Mesenchymal stem cell (in vitro differentiated cells and primary cell): Measurements from ENCODE around the gene PPP1R12B.
"Not testable (repeated sequence)": the region's sequence is repeated elsewhere in the genome, so short reads cannot be mapped to it uniquely, and the experiment has no call there.

ENCODE experiments used
- DNase-seq: peaks from one replicate; pipeline ENCODE4 v3.0.0-alpha.2; 2013
- H2AFZ ChIP-seq: one replicate; pipeline ENCODE4 v1.6.1; 2013; ENCODE audit warnings: low read depth, mild to moderate bottlenecking, control low read depth, inconsistent platforms, low read length, moderate library complexity
- H2AK5ac ChIP-seq: 2 replicates; pipeline ENCODE4 v1.6.1; 2013; ENCODE audit warnings: low read length, moderate library complexity, mild to moderate bottlenecking, inconsistent platforms; ENCODE audit not compliant: severe bottlenecking
- H2BK120ac ChIP-seq: one replicate; pipeline ENCODE4 v1.6.1; 2013; ENCODE audit warnings: low read depth, mild to moderate bottlenecking, inconsistent platforms, low read length, moderate library complexity
- H2BK12ac ChIP-seq, 2 experiments: one replicate each; pipeline ENCODE4 v1.6.1; 2013; ENCODE audit warnings: inconsistent platforms in 2 of 2, low read length in 2 of 2, mild to moderate bottlenecking in 2 of 2, moderate library complexity in 2 of 2, control low read depth in 1 of 2
- H2BK15ac ChIP-seq: one replicate; pipeline ENCODE4 v1.6.1; 2013; ENCODE audit warnings: mild to moderate bottlenecking, low read depth, inconsistent platforms; ENCODE audit not compliant: poor library complexity, severe bottlenecking
- H2BK5ac ChIP-seq: 2 replicates; pipeline ENCODE4 v1.6.1; 2013; ENCODE audit warnings: low read depth, mild to moderate bottlenecking, low read length, control low read depth, inconsistent platforms; ENCODE audit not compliant: poor library complexity, severe bottlenecking
- H3K14ac ChIP-seq, 2 experiments: one replicate each; pipeline ENCODE4 v1.6.1; 2013; ENCODE audit warnings: inconsistent platforms in 2 of 2, low read length in 2 of 2, control low read depth in 1 of 2, mild to moderate bottlenecking in 1 of 2, moderate library complexity in 1 of 2
- H3K18ac ChIP-seq, 2 experiments: one replicate each; pipeline ENCODE4 v1.6.1; 2013; ENCODE audit warnings: inconsistent platforms in 2 of 2, low read length in 2 of 2, control low read depth in 1 of 2, low read depth in 1 of 2, mild to moderate bottlenecking in 1 of 2
- H3K23ac ChIP-seq, 2 experiments: one replicate each; pipeline ENCODE4 v1.6.1; 2013; ENCODE audit warnings: inconsistent platforms in 2 of 2, low read length in 2 of 2, mild to moderate bottlenecking in 2 of 2, moderate library complexity in 2 of 2, control low read depth in 1 of 2
- H3K27ac ChIP-seq: 2 replicates; pipeline ENCODE4 v1.5.1; 2013; ENCODE audit warnings: mild to moderate bottlenecking, moderate library complexity, low read length, control low read depth, inconsistent platforms; ENCODE audit not compliant: poor library complexity, severe bottlenecking
- H3K27me3 ChIP-seq, 2 experiments: 2 replicates each; pipeline versions ENCODE4 v1.6.1 to v1.7.0; 2013; ENCODE audit warnings: low read length in 2 of 2, mild to moderate bottlenecking in 2 of 2, moderate library complexity in 2 of 2, control low read depth in 1 of 2, inconsistent platforms in 1 of 2; ENCODE audit not compliant: control insufficient read depth in 1 of 2, insufficient read depth in 1 of 2
- H3K36me3 ChIP-seq, 2 experiments: 2 replicates each; pipeline versions ENCODE4 v1.6.1 to v1.7.0; 2013; ENCODE audit warnings: low read length in 2 of 2, control low read depth in 1 of 2, inconsistent platforms in 1 of 2, low read depth in 1 of 2, mild to moderate bottlenecking in 1 of 2; ENCODE audit not compliant: insufficient read depth in 2 of 2, control insufficient read depth in 1 of 2
- H3K4ac ChIP-seq, 2 experiments: one replicate each; pipeline ENCODE4 v1.6.1; 2013; ENCODE audit warnings: inconsistent platforms in 2 of 2, low read length in 2 of 2, mild to moderate bottlenecking in 2 of 2, moderate library complexity in 2 of 2, control low read depth in 1 of 2, low read depth in 1 of 2
- H3K4me1 ChIP-seq: 2 replicates; pipeline ENCODE4 v1.6.1; 2013; ENCODE audit warnings: low read depth, low read length, control low read depth; ENCODE audit not compliant: control insufficient read depth, insufficient read depth
- H3K4me2 ChIP-seq: 2 replicates; pipeline ENCODE4 v1.6.1; 2013; ENCODE audit warnings: low read length, mild to moderate bottlenecking, inconsistent platforms; ENCODE audit not compliant: poor library complexity, severe bottlenecking
- H3K4me3 ChIP-seq, 2 experiments: 2 replicates each; pipeline versions ENCODE4 v1.5.1 to v1.7.0; 2013; ENCODE audit warnings: low read length in 2 of 2, mild to moderate bottlenecking in 2 of 2, control low read depth in 1 of 2, low read depth in 1 of 2; ENCODE audit not compliant: insufficient read depth in 1 of 2
- H3K79me1 ChIP-seq: replicated peaks from 2 replicates; pipeline ENCODE4 v1.6.1; 2013; ENCODE audit warnings: mild to moderate bottlenecking, control low read depth, low read length, inconsistent platforms; ENCODE audit not compliant: poor library complexity, severe bottlenecking
- H3K9ac ChIP-seq: 2 replicates; pipeline ENCODE4 v1.7.0; 2013; ENCODE audit warnings: mild to moderate bottlenecking, low read length, moderate library complexity
- H3K9me3 ChIP-seq: 2 replicates; pipeline ENCODE4 v1.7.0; 2013; ENCODE audit warnings: mild to moderate bottlenecking, low read length; ENCODE audit not compliant: control insufficient read depth
- H4K8ac ChIP-seq: one replicate; pipeline ENCODE4 v1.6.1; 2013; ENCODE audit warnings: inconsistent platforms, mild to moderate bottlenecking, low read length, moderate library complexity
- H4K91ac ChIP-seq: one replicate; pipeline ENCODE4 v1.6.1; 2013; ENCODE audit warnings: mild to moderate bottlenecking, low read length, inconsistent platforms
- WGBS: methylation state at CpG from one replicate; pipeline ENCODE4 v1.1.7; 2013; ENCODE audit warnings: mixed read lengths; 5-methylcytosine and 5-hydroxymethylcytosine counted together

The PPP1R12B gene

DNA sequence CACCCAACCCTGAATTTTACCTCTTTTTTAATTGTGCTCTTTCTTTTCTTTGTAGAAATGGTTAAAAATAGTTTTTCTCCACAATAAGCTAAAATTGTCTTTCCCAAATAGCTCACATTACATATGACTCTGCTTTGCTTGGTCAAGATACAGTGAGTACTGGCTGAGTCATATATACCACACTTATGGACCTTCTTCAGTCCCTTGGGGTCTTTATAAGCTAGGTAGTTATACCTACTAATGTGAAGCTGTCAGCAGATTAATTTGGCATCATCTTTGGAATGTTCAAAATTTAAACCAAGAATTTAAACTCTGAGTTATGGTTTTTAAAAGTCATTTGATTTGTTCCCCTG, 111.6 kb downstream of the PPP1R12B start:
- H3K4me1 ChIP-seq, H3K4ac ChIP-seq, H4K91ac ChIP-seq, H4K8ac ChIP-seq, H3K4me3 ChIP-seq, H2BK120ac ChIP-seq, H2BK5ac ChIP-seq, H3K36me3 ChIP-seq, H3K23ac ChIP-seq, H3K27ac ChIP-seq, H2AFZ ChIP-seq, H3K14ac ChIP-seq, H3K9me3 ChIP-seq, H2AK5ac ChIP-seq, H3K79me1 ChIP-seq, H3K18ac ChIP-seq, H3K27me3 ChIP-seq, H2BK15ac ChIP-seq, H3K4me2 ChIP-seq, H2BK12ac ChIP-seq: not testable (repeated sequence)
- DNase-seq, result peak; percentile 76
- peak overlapping the region; percentile 63 for H3K9ac ChIP-seq

DNA sequence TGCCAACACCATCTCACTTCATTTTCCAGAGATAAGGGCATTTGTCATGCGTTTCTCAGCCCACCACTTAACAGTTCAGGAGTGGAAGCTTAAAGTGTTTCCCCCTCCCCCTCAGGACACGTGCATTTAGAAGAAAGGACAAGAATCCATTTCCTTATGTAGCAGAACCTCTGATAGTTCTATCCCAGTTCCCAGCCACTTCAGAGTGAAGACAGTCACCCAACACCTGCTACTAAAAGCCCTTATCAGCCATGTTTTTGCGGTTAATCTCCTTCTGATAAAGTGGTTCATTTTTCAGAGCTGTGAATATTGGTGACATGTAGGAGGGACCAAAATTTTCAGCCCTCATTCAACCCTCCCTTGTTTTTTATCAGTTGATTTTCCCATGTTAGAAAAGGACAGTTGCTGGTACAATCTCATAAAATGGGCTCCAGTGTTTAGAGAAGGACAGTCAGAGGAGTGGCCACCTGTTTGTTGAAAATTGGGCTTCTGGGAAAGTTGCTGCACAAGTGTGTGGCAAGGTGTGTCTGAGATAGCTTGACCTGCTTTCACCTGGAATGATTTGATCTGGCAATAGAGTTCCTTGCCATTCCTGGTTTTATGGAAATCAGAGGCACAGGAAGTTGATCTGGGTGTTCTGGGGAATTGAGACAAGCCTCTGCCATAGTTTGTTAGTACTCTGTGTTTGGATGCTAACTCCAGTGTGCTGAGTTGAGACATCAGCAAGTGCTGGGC, 114.0 kb downstream of the PPP1R12B start:
- no peak overlapping the region for H3K4ac ChIP-seq
- no peak overlapping the region for H2BK120ac ChIP-seq
- no peak overlapping the region for H3K23ac ChIP-seq
- H3K4me2 ChIP-seq, result no peak overlapping the region
- H3K18ac ChIP-seq, result no peak overlapping the region
- H4K91ac ChIP-seq, result no peak overlapping the region
- H3K27ac ChIP-seq, result no peak overlapping the region
- no peak overlapping the region for H3K14ac ChIP-seq
- no peak overlapping the region for H2BK5ac ChIP-seq
- DNase-seq, result no peak
- no peaks in the 10 kb centered on the region for H3K36me3 ChIP-seq
- H3K4me1 ChIP-seq, result no peaks in the 10 kb centered on the region
- H2BK12ac ChIP-seq, result no peak overlapping the region
- H2AK5ac ChIP-seq, result no peak overlapping the region
- no peak overlapping the region for H3K4me3 ChIP-seq
- H2BK15ac ChIP-seq, result no peak overlapping the region
- H3K27me3 ChIP-seq, result no peaks in the 10 kb centered on the region
- H3K9ac ChIP-seq, result no peak overlapping the region
- H2AFZ ChIP-seq, result no peak overlapping the region
- no peak overlapping the region for H4K8ac ChIP-seq
- no peaks in the 10 kb centered on the region for H3K79me1 ChIP-seq
- WGBS, result 43% methylated on average over 2 of the region's 3 CpGs
- no peaks in the 10 kb centered on the region for H3K9me3 ChIP-seq

DNA sequence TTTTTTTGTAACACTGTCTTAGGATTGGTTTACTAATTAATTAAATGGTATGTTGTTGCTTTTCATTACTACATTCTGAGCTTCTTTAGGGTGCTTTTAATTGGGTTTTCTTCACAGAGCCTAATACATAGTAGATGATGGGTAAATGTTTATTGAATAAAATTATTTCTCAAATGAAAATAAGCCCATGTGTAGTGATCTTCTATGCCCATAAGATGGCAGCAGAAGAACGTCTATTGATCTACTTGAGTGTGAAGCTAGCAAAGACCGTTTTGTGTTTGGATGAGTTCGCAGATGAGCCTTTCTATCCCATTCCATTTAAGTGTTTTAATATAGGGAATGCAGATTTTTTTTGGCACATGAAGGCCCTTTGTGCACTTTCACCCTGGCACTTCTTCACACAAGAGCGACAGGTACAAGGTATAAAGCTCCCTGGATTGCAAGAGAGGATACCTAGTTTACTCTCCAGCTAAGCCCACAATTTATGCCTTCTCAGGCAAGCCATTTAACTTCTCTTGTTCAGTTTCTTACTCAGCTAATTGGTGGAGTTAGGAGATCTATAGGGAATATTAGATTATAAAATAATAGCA, 115.7 kb downstream of the PPP1R12B start:
- H3K27me3 ChIP-seq, H3K18ac ChIP-seq, H2AFZ ChIP-seq, H3K4me3 ChIP-seq, H3K23ac ChIP-seq, H3K79me1 ChIP-seq, H2BK15ac ChIP-seq, H3K14ac ChIP-seq, H3K9ac ChIP-seq, H4K8ac ChIP-seq, H3K4ac ChIP-seq, H2AK5ac ChIP-seq, H3K4me2 ChIP-seq, H2BK120ac ChIP-seq, H2BK5ac ChIP-seq, H3K27ac ChIP-seq, H3K4me1 ChIP-seq, H3K36me3 ChIP-seq, H2BK12ac ChIP-seq, H3K9me3 ChIP-seq, H4K91ac ChIP-seq: not testable (repeated sequence)
- peak; percentile 50 for DNase-seq
- WGBS, result 5% methylated on average over 2 of the region's 4 CpGs

DNA sequence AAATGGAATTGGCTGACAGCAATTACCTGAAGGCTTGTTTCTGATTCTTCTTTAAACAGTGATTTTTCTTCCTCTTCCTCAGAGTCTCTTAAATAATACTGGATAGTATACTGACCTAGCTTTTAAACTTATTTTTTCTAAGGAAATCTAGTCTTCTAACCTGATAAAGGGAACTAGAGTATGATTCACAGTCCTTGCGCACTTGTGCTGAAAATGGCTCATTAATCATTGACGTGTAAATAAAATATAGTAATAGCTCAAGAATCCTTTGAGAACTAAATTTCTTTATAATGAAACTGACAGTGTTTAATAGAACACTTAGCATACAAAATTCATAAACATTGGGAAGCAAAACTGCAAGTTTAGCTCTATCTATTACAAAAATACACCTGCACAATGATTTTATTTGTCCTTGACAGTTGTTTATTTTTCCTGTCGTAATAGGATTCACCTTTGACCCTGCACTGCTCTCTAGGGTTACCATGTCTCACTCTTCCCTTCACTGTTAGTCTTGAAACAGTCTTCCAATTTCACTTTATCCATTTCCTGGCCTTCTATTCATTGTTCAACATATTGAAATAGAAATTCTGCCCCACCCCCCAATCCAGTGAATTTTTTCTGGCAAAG, 117.3 kb downstream of the PPP1R12B start:
- not testable (repeated sequence) for H3K23ac ChIP-seq, H4K91ac ChIP-seq, H3K9me3 ChIP-seq, H2BK15ac ChIP-seq, H3K18ac ChIP-seq, H2BK120ac ChIP-seq, DNase-seq, H3K79me1 ChIP-seq, H2AK5ac ChIP-seq, H3K36me3 ChIP-seq, H3K4me1 ChIP-seq, H3K27ac ChIP-seq, H2AFZ ChIP-seq, H3K27me3 ChIP-seq, H4K8ac ChIP-seq, H3K9ac ChIP-seq, H2BK12ac ChIP-seq, H3K4me3 ChIP-seq, H2BK5ac ChIP-seq, H3K4me2 ChIP-seq, H3K14ac ChIP-seq, H3K4ac ChIP-seq
- WGBS, result 34% methylated on average over 1 of the region's 3 CpGs
